H1 (cell line): ENCODE data around the gene NEGR1. TPM values are rescaled to one million over a fixed set of nuclear protein-coding genes. Genes with fewer than 3 reads are reported as not detected.

Experiments
- CHD7 ChIP-seq: fragments of 300-600 bp; sonication (generic); IDR thresholded peaks from 2 replicates; pipeline ENCODE4 v1.7.1; 2012; ENCODE audit warnings: low read length, moderate library complexity, mild to moderate bottlenecking, inconsistent platforms; ENCODE audit not compliant: insufficient replicate concordance
- MAFK ChIP-seq: IDR thresholded peaks from 2 replicates; pipeline ENCODE4 v1.6.1; 2012; ENCODE audit warnings: low read depth, mild to moderate bottlenecking, improper control_type of control experiment, low read length
- polyA plus RNA-seq, 7 experiments: library from polyadenylated mRNA; depleted of rRNA in 3 of 7; stranded (reverse) in 5 of 7; unstranded in 2 of 7; fragments of >200 nt in 5 of 7; fragments of 200-250 nt in 2 of 7; gene quantifications; 1 replicate in 5 of 7; 2 replicates in 1 of 7; 4 replicates in 1 of 7; pipeline versions ENCODE4 v1.2.1 to v1.2.3, GENCODE V29; 2011 to 2013; ENCODE audit warnings: missing spikeins in 2 of 7, mixed read lengths in 2 of 7
- total RNA-seq: library from RNA; stranded (reverse); fragmentation: NEBNext Ultra II Directional; extraction: Animal tissue kit (Norgen Biotek cat#: 25700); gene quantifications from 2 replicates; pipeline ENCODE4 v1.2.1, GENCODE V29; 2021

The NEGR1 gene
- total and polyA plus RNA-seq, 2 of the 8 experiments (the other 6 are each of a cell fraction or from before 2014, with no cell fraction given) = 0.71 to 1.3 TPM

- TF ChIP-seq CHD7 (peak; percentile 51), MAFK (no peak)
- TF ChIP-seq, all 59 proteins: peak for 2
Measured at GRCh38 chr1:72023063-72023930, 259.0 kb downstream of the NEGR1 start (continued).
